OCI-LY1 (cell line): ENCODE results near the gene RUNX3.

Source experiments
- CTCF ChIP-seq: fragments of 200-600 bp; sonication (generic), shearing (Covaris generic); IDR thresholded peaks from 2 replicates; pipeline ENCODE4 v1.5.1; 2017; ENCODE audit warnings: mild to moderate bottlenecking, antibody characterized with exemption, low read length, moderate library complexity, mixed read lengths
- EZH2 ChIP-seq: fragments of 200-600 bp; sonication (generic), shearing (Covaris generic); IDR thresholded peaks from 2 replicates; pipeline ENCODE4 v1.8.0; 2017; ENCODE audit warnings: borderline replicate concordance, mixed run types, mild to moderate bottlenecking, antibody characterized with exemption, low read length, moderate library complexity, mixed read lengths

- TF ChIP-seq CTCF: peak; percentile 47; the same call in 1 of the 2 replicates
- TF ChIP-seq EZH2: no peak
Measured at GRCh38 chr1:24849672-24850295, 80.3 kb downstream of the RUNX3 start.
